Suprapubic skin (tissue), 4 donors: ENCODE data around the gene APOL3. TPM values are rescaled to one million over a fixed set of nuclear protein-coding genes. Genes with fewer than 3 reads are reported as not detected.
A peak's percentile ranks its signal among the peaks of the same experiment; 100 is the strongest.

Experiments
- DNase-seq, 2 donors: peaks; one replicate each; pipeline ENCODE4 v3.0.0-alpha.2; 2019; ENCODE audit warnings: low spot score in 2 of 2
- H3K27ac ChIP-seq: fragments of 200-600 bp; sonication (generic); one replicate; pipeline ENCODE4 v1.5.1; 2019
- H3K27me3 ChIP-seq: fragments of 200-600 bp; sonication (generic); one replicate; pipeline ENCODE4 v1.5.1; 2019
- H3K36me3 ChIP-seq: fragments of 200-600 bp; sonication (generic); one replicate; pipeline ENCODE4 v1.5.1; 2019
- H3K4me1 ChIP-seq: fragments of 200-600 bp; sonication (generic); one replicate; pipeline ENCODE4 v1.5.1; 2019
- H3K4me3 ChIP-seq: fragments of 200-600 bp; sonication (generic); one replicate; pipeline ENCODE4 v1.5.1; 2019; ENCODE audit warnings: mild to moderate bottlenecking
- H3K9me3 ChIP-seq: fragments of 200-600 bp; sonication (generic); one replicate; pipeline ENCODE4 v1.5.1; 2019
- CTCF ChIP-seq, 2 donors: fragments of 200-600 bp in 1 of 2; fragments of 450-650 bp in 1 of 2; sonication (generic) in 1 of 2; IDR thresholded peaks; one replicate each; pipeline ENCODE4 v1.5.1; 2016 to 2019; ENCODE audit warnings: antibody characterized with exemption in 2 of 2, mild to moderate bottlenecking in 1 of 2, moderate library complexity in 1 of 2
- EP300 ChIP-seq: sonication (generic); formaldehyde crosslinking; IDR thresholded peaks from one replicate; pipeline ENCODE4 v1.6.1; 2017; ENCODE audit warnings: antibody characterized with exemption
- POLR2A ChIP-seq, 2 donors: fragments of 450-650 bp; IDR thresholded peaks; one replicate each; pipeline ENCODE4 v1.6.1; 2017; ENCODE audit warnings: antibody characterized with exemption in 2 of 2, mild to moderate bottlenecking in 2 of 2, moderate library complexity in 2 of 2
- POLR2AphosphoS5 ChIP-seq, 3 donors: sonication (generic); formaldehyde crosslinking; IDR thresholded peaks; one replicate each; pipeline ENCODE4 v1.6.1; 2017; ENCODE audit warnings: antibody characterized with exemption in 3 of 3
- whole genome bisulfite sequencing: methylation state at CpG from one replicate; pipeline ENCODE4 v1.1.5; 2018; 5-methylcytosine and 5-hydroxymethylcytosine counted together
- total RNA-seq, 4 donors: library from RNA; depleted of rRNA; stranded (reverse); fragments of >200 nt; gene quantifications; one replicate each; pipeline ENCODE4 v1.1.0, GENCODE V29; 2016

The APOL3 gene
- total RNA-seq, 4 donors from 2014 or later, result 29.7 to 46.7 (median 34.0) TPM

GRCh38 chr22:36136475-36136874, 24.1 kb downstream of the APOL3 start:
- WGBS, result 74% methylated on average over 5 of the region's 5 CpGs

GRCh38 chr22:36135306-36135980, 25.1 kb downstream of the APOL3 start:
- no peak overlapping the region for H3K27ac ChIP-seq
- TF ChIP-seq CTCF (IDR thresholded peaks at IDR 0.05) (no peak), EP300 (no peak), POLR2AphosphoS5 (IDR thresholded peaks at IDR 0.05) (no peak), POLR2A (IDR thresholded peaks at IDR 0.05) (no peak)
- H3K36me3 ChIP-seq, result no peaks in the 10 kb centered on the region
- no peaks in the 10 kb centered on the region for H3K9me3 ChIP-seq
- no peak for DNase-seq
- WGBS, result 89% methylated on average over 16 of the region's 16 CpGs
- peaks cover 2% of the 10 kb centered on the region for H3K4me1 ChIP-seq
- H3K27me3 ChIP-seq, result no peaks in the 10 kb centered on the region
- H3K4me3 ChIP-seq, result no peak overlapping the region

More at GRCh38 chr22:36136475-36136874, 24.1 kb downstream of the APOL3 start:
- Histone ChIP-seq H3K4me3 (no peak overlapping the region), H3K27me3 (no peaks in the 10 kb centered on the region), H3K9me3 (no peaks in the 10 kb centered on the region), H3K36me3 (peaks cover 7% of the 10 kb centered on the region), H3K27ac (peak overlapping the region; percentile 41), H3K4me1 (peaks cover 2% of the 10 kb centered on the region)
- peak in 1 of 2 donors; percentile 70 for DNase-seq
- TF ChIP-seq POLR2AphosphoS5 (IDR thresholded peaks at IDR 0.05) (no peak), POLR2A (IDR thresholded peaks at IDR 0.05) (no peak), EP300 (no peak)

- Histone ChIP-seq H3K4me3 (no peak overlapping the region), H3K36me3 (no peaks in the 10 kb centered on the region), H3K27me3 (no peaks in the 10 kb centered on the region), H3K9me3 (no peaks in the 10 kb centered on the region), H3K27ac (no peak overlapping the region), H3K4me1 (peaks cover 2% of the 10 kb centered on the region)
- TF ChIP-seq POLR2A (IDR thresholded peaks at IDR 0.05) (no peak), CTCF (IDR thresholded peaks at IDR 0.05) (no peak), POLR2AphosphoS5 (IDR thresholded peaks at IDR 0.05) (no peak), EP300 (no peak)
- WGBS, result 76% methylated on average over 8 of the region's 8 CpGs
- no peak for DNase-seq
These were observed 26.4 kb downstream of the APOL3 start for GRCh38 chr22:36134182-36134581.

GRCh38 chr22:36131907-36132306, 28.6 kb downstream of the APOL3 start:
- no peak for DNase-seq
- TF ChIP-seq CTCF (IDR thresholded peaks at IDR 0.05), result no peak
- TF ChIP-seq EP300, result no peak
- no peak for TF ChIP-seq POLR2AphosphoS5 (IDR thresholded peaks at IDR 0.05)
- TF ChIP-seq POLR2A (IDR thresholded peaks at IDR 0.05), result no peak
- Histone ChIP-seq H3K27ac (no peak overlapping the region), H3K4me3 (no peak overlapping the region), H3K27me3 (no peaks in the 10 kb centered on the region), H3K36me3 (no peaks in the 10 kb centered on the region), H3K9me3 (no peaks in the 10 kb centered on the region), H3K4me1 (peaks cover 2% of the 10 kb centered on the region)
- 85% methylated on average over 10 of the region's 10 CpGs for WGBS

GRCh38 chr22:36129486-36130388, 30.8 kb downstream of the APOL3 start:
- DNase-seq, result no peak
- H3K27ac ChIP-seq, result no peak overlapping the region
- no peaks in the 10 kb centered on the region for H3K9me3 ChIP-seq
- peaks cover 2% of the 10 kb centered on the region for H3K4me1 ChIP-seq
- 84% methylated on average over 13 of the region's 14 CpGs for WGBS
- H3K27me3 ChIP-seq, result no peaks in the 10 kb centered on the region
- TF ChIP-seq CTCF (IDR thresholded peaks at IDR 0.05) (no peak), POLR2A (IDR thresholded peaks at IDR 0.05) (no peak)
- H3K36me3 ChIP-seq, result no peaks in the 10 kb centered on the region
- no peak overlapping the region for H3K4me3 ChIP-seq
